ENCODE measurements around the gene IQGAP1.

The IQGAP1 gene

GRCh38 chr15:90535254-90535653, 147.2 kb downstream of the IQGAP1 start:
- no peak for DNase-seq

- no peak for DNase-seq
Measured at GRCh38 chr15:90539789-90540188, 151.7 kb downstream of the IQGAP1 start.

GRCh38 chr15:90540768-90541167, 152.7 kb downstream of the IQGAP1 start:
- DNase-seq, result no peak

GRCh38 chr15:90545095-90545494, 157.1 kb downstream of the IQGAP1 start:
- DNase-seq, result no peak

- no peak for DNase-seq
Measured at GRCh38 chr15:90547540-90547939, 159.5 kb downstream of the IQGAP1 start.

GRCh38 chr15:90550919-90551318, 162.9 kb downstream of the IQGAP1 start:
- DNase-seq, result no peak
